ENCODE measurements around the gene SKI.

The SKI gene

GRCh38 chr1:2228157-2228594 lies at the start of gene SKI:
TSS of gene SKI (plus strand) at chr1:2228319. CDS start at chr1:2228767, 448 bp downstream.
- Mint-ChIP-seq H3K36me3 (peaks cover 7% of the 10 kb centered on the region), H3K9me3 (no peaks in the 10 kb centered on the region), H3K4me3 (peak within 1 kb of the TSS; percentile 82), H3K27me3 (no peaks in the 10 kb centered on the region), H3K27ac (peak within 1 kb of the TSS; percentile 63), H3K4me1 (peaks cover 48% of the 10 kb centered on the region)
- no peak for ATAC-seq

DNA sequence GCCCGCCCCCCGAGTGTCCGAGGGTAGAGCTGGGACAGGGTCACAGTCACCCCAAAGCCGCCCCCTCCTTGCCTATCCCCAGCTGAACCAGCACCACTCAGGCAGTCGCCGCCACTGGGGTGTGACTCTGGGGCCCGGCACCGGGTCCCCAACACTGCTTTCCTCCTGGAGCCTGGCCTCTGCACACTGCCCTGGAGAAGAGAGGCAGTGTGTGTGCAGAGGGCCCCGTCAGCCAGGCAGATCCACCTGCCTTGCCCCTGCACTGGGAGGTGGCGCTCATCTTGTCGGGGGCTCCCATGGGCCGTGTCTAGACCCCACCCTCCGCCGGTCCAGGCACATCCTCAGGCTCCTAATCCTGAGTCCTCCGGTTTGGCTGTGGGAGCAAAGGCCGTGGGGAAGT lies 49.2 kb upstream of the SKI start:
- no peak overlapping the region for H3K4me3 Mint-ChIP-seq

DNA sequence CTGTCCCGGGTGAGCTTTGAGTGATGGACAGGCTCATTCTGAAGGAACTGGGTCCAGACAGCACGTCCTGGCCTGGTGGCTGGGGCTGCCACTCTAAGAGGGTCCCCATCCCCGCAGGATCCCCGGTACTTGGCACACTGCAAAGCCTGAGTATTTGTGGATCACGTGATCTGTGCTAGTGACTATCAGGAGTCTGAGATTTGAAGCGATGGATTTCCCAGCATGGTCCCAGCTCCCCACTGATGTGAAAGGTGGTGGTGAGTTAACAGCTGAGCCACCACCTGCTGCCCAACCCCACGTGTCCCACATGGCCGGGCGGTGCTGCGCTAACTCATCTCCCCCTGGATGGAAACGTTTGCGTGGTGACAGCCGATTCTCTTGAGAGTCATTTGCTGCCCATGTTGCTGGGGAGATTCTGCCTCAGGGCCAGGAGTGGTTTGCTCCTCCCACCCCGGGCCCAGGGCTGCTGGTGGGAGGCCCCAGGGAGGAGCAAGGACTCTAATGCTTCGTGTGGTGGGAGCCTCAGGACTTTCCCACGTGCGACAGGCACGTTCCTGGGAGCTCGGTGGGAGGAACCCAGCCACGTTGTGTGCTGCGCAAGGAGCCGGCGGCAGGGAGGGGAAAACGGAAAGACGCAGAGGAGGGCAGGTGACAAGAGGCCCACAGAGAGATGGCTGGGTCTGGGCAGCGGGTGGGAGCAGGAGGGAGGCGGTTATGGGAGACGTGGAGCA lies 48.7 kb upstream of the SKI start:
- Mint-ChIP-seq H3K4me1 (peaks cover 2% of the 10 kb centered on the region), H3K4me3 (no peak overlapping the region), H3K27me3 (no peaks in the 10 kb centered on the region), H3K36me3 (peaks cover 36% of the 10 kb centered on the region), H3K27ac (no peak overlapping the region), H3K9me3 (no peaks in the 10 kb centered on the region)
- no peak for ATAC-seq

More for the DNA sequence above, 49.2 kb upstream of the SKI start:
- Mint-ChIP-seq H3K9me3 (no peaks in the 10 kb centered on the region), H3K27me3 (no peaks in the 10 kb centered on the region), H3K4me1 (peaks cover 8% of the 10 kb centered on the region), H3K36me3 (peaks cover 40% of the 10 kb centered on the region), H3K27ac (no peak overlapping the region)
- ATAC-seq, result no peak

DNA sequence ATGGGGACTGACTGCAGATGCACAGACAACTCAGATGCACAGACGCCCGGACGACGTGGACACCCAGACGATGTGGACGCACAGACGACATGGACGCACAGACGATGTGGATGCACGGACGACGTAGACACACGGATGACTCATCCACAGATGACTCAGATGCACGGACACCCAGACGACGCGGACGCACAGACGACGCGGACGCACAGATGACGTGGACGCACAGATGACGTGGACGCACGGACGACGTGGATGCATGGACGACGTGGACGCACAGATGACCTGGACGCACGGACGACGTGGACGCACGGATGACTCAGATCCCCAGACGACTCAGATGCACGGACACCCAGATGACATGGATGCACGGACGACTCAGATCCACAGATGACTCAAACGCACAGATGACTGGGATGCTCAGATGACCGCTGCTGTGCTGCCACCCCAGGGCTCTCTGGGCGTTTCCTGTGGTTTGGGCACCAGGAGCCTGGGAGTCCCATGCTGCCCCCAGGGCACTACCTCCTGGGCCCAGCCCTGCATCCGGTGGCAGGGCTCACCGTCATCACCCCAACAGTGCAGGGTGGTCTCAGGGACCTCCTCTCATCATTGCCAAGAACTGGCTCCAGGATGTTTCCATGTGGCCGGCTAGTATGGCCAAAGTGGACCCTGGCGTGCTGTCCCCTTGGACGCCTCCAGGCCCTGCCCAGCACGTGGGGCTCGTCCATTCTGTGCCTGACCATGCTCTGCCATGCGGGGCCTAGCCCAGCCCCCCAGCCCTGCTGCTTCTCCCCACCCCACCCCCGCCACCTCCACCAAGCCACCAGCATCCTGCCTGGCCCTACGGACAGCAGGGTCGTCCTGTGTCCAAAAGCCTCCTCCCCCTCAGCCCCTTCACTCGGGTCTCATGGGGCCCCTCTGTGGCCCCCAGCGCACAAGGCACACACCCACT lies 47.5 kb upstream of the SKI start:
- Mint-ChIP-seq H3K27me3 (no peaks in the 10 kb centered on the region), H3K36me3 (peaks cover 39% of the 10 kb centered on the region), H3K9me3 (no peaks in the 10 kb centered on the region), H3K4me1 (no peaks in the 10 kb centered on the region), H3K27ac (no peak overlapping the region), H3K4me3 (no peak overlapping the region)
- no peak for ATAC-seq

- peaks cover 34% of the 10 kb centered on the region for H3K36me3 Mint-ChIP-seq
- H3K27me3 Mint-ChIP-seq, result no peaks in the 10 kb centered on the region
- H3K27ac Mint-ChIP-seq, result no peak overlapping the region
- H3K4me1 Mint-ChIP-seq, result no peaks in the 10 kb centered on the region
- no peak for ATAC-seq
- no peaks in the 10 kb centered on the region for H3K9me3 Mint-ChIP-seq
- H3K4me3 Mint-ChIP-seq, result no peak overlapping the region
Observed at GRCh38 chr1:2181271-2181670, 46.8 kb upstream of the SKI start.

DNA sequence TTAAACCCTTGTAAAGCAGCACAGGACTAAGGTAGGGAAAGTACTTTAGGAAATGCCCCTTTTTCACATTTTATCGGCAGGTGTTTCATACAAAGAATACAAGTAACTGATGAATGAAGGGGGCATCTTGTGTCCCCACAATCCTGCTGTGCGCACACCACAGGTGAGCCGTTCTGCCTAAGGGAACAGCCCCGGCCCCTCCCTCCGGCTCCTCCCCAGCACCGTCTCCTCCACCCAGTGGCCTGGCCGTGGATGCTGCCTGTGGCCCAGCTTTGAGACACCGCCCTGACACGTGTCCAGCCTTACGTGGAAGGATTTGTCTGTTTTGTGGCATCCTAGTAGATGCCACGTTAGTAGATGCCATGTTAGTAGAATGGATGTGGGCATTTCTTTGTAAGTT lies 46.4 kb upstream of the SKI start:
- Mint-ChIP-seq H3K36me3 (peaks cover 33% of the 10 kb centered on the region), H3K9me3 (no peaks in the 10 kb centered on the region), H3K4me1 (no peaks in the 10 kb centered on the region), H3K27me3 (no peaks in the 10 kb centered on the region), H3K4me3 (no peak overlapping the region), H3K27ac (no peak overlapping the region)
- ATAC-seq, result no peak

- no peaks in the 10 kb centered on the region for H3K4me1 Mint-ChIP-seq
- H3K36me3 Mint-ChIP-seq, result peaks cover 28% of the 10 kb centered on the region
- H3K9me3 Mint-ChIP-seq, result no peaks in the 10 kb centered on the region
- no peaks in the 10 kb centered on the region for H3K27me3 Mint-ChIP-seq
- no peak overlapping the region for H3K4me3 Mint-ChIP-seq
- H3K27ac Mint-ChIP-seq, result no peak overlapping the region
- no peak for ATAC-seq
Observed at GRCh38 chr1:2182376-2182775, 45.7 kb upstream of the SKI start.

GRCh38 chr1:2183937-2184334 lies 44.2 kb upstream of the SKI start:
- Mint-ChIP-seq H3K36me3 (peaks cover 19% of the 10 kb centered on the region), H3K4me3 (no peak overlapping the region), H3K4me1 (no peaks in the 10 kb centered on the region), H3K27me3 (no peaks in the 10 kb centered on the region), H3K9me3 (no peaks in the 10 kb centered on the region), H3K27ac (no peak overlapping the region)
- no peak for ATAC-seq

- H3K4me1 Mint-ChIP-seq, result peaks cover under 1% of the 10 kb centered on the region
- H3K9me3 Mint-ChIP-seq, result no peaks in the 10 kb centered on the region
- H3K27me3 Mint-ChIP-seq, result no peaks in the 10 kb centered on the region
- ATAC-seq, result no peak
- H3K4me3 Mint-ChIP-seq, result no peak overlapping the region
- no peak overlapping the region for H3K27ac Mint-ChIP-seq
- peaks cover 19% of the 10 kb centered on the region for H3K36me3 Mint-ChIP-seq
Observed at GRCh38 chr1:2184531-2184930, 43.6 kb upstream of the SKI start.

DNA sequence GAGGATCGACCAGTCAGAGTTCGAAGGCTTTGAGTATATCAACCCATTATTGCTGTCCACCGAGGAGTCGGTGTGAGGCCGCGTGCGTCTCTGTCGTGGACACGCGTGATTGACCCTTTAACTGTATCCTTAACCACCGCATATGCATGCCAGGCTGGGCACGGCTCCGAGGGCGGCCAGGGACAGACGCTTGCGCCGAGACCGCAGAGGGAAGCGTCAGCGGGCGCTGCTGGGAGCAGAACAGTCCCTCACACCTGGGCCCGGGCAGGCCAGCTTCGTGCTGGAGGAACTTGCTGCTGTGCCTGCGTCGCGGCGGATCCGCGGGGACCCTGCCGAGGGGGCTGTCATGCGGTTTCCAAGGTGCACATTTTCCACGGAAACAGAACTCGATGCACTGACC lies 43.2 kb upstream of the SKI start:
- Mint-ChIP-seq H3K4me1 (peaks cover 5% of the 10 kb centered on the region), H3K27ac (no peak overlapping the region), H3K27me3 (no peaks in the 10 kb centered on the region), H3K9me3 (no peaks in the 10 kb centered on the region), H3K36me3 (peaks cover 19% of the 10 kb centered on the region), H3K4me3 (no peak overlapping the region)
- no peak for ATAC-seq

DNA sequence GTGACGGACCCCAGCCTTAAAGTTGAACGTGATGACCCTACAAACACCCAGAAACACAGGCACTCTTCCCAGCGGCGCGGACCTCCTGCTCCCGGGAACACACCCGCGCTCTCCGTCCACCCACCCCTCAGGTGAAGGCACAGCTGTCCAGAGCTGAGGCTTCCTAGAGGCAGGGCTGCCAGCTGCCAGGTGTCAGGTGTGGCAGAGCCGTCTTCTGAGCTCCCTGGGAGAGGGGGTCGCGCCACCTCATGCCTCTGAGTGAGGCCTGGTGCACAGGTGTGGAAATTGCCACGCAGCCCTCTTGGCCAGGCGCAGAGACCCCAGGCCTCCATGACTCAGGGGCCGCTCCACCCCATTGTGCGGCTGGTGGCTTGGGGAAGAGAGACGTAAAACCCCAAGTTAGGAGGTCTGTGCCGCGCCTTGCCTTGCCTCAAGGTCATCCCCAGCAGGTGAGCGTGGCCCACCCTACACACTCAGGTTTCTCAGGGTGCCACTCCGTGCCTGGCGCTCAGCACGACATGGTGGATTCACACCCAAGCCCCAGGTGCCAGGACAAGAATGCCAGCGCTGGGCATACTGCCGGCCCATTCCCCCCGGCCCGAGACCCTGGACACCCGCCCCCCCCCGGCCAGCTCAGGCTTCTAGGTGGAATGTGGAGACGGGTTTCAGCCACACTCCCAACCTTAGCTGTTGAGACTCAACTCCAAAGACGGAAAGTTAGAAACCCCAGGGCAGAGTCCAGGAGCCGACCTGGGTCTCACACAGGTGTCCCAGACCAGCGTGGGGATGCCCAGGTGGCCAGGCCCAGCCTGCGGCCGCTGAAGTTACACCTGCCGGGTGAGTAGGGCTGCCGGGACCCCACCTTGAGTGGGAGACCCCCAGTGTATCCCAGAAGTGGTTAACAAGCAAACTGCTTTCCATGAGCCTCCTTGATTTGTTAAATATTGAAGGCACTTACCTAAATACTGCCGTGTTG lies 42.0 kb upstream of the SKI start:
- peaks cover 19% of the 10 kb centered on the region for H3K36me3 Mint-ChIP-seq
- H3K4me1 Mint-ChIP-seq, result peaks cover 11% of the 10 kb centered on the region
- H3K27me3 Mint-ChIP-seq, result no peaks in the 10 kb centered on the region
- H3K4me3 Mint-ChIP-seq, result no peak overlapping the region
- no peak overlapping the region for H3K27ac Mint-ChIP-seq
- no peaks in the 10 kb centered on the region for H3K9me3 Mint-ChIP-seq
- ATAC-seq, result no peak

- ATAC-seq, result no peak
- H3K9me3 Mint-ChIP-seq, result no peaks in the 10 kb centered on the region
- H3K27me3 Mint-ChIP-seq, result no peaks in the 10 kb centered on the region
- peaks cover 19% of the 10 kb centered on the region for H3K36me3 Mint-ChIP-seq
- H3K4me1 Mint-ChIP-seq, result peaks cover 17% of the 10 kb centered on the region
- H3K27ac Mint-ChIP-seq, result no peak overlapping the region
- H3K4me3 Mint-ChIP-seq, result no peak overlapping the region
Observed at GRCh38 chr1:2186901-2187300, 41.2 kb upstream of the SKI start.

DNA sequence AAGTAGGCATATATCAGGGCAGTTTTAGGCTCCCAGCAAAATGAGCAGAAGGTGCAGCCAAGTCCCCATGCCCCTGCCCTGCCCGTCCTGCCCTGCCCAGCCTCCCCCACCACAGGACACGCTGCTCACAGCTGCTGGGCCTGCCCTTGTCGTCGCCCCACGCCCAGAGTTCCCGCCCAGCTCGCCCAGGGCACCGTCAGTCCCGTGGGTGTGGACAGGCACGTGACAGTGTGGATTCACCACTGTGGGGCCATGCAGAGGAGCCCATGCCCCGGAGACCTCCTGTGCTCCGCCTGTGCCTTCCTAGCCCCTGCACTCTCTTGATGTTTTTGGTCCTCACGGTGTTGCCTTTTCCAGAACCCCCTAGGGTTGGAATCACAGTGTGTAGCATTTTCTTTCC lies 40.5 kb upstream of the SKI start:
- no peak overlapping the region for H3K4me3 Mint-ChIP-seq
- H3K9me3 Mint-ChIP-seq, result no peaks in the 10 kb centered on the region
- H3K27me3 Mint-ChIP-seq, result no peaks in the 10 kb centered on the region
- peak overlapping the region; percentile 6 for H3K27ac Mint-ChIP-seq
- peaks cover 16% of the 10 kb centered on the region for H3K36me3 Mint-ChIP-seq
- peaks cover 18% of the 10 kb centered on the region for H3K4me1 Mint-ChIP-seq
- no peak for ATAC-seq

DNA sequence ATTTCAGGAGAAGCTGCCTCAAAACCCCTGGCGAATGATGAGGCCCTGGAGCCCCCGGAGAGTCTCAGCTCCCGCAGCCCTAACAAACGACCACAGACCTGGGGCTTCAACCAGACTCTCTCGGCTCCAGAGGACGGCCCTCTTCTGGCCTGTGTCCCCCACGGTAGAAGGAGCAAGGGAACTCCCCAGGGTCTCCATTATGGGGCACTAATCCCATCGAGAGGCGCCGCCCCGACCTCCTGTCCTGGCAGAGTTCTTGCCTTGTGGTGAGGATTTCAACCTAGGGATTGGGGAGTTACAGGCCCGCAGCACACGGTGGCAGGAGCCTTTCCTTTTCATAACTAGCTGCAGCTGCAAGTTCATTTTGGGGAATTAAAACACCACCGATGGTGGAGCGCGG lies 39.8 kb upstream of the SKI start:
- H3K27me3 Mint-ChIP-seq, result no peaks in the 10 kb centered on the region
- peaks cover 9% of the 10 kb centered on the region for H3K36me3 Mint-ChIP-seq
- no peaks in the 10 kb centered on the region for H3K9me3 Mint-ChIP-seq
- no peak overlapping the region for H3K27ac Mint-ChIP-seq
- no peak overlapping the region for H3K4me3 Mint-ChIP-seq
- H3K4me1 Mint-ChIP-seq, result peaks cover 18% of the 10 kb centered on the region
- ATAC-seq, result no peak
